Cardiac muscle cell (in vitro differentiated cells and primary cell): Measurements from ENCODE around the gene HDAC6. TPM values are rescaled to one million over a fixed set of nuclear protein-coding genes. Genes with fewer than 3 reads are reported as not detected.
"Not testable (repeated sequence)": the region's sequence is repeated elsewhere in the genome, so short reads cannot be mapped to it uniquely, and the experiment has no call there.

Experiments
- DNase-seq, 2 donors: peaks; one replicate each; pipeline versions ENCODE4 v3.0.0 to v3.0.0-alpha.2; 2010 to 2017; ENCODE audit warnings: low read depth in 1 of 2, low spot score in 1 of 2
- H3K27ac ChIP-seq: fragments of 200-600 bp; sonication (generic); 2 replicates; pipeline ENCODE4 v1.5.1; 2016
- H3K27me3 ChIP-seq: fragments of 200-600 bp; sonication (generic); 2 replicates; pipeline ENCODE4 v1.6.0; 2016; ENCODE audit warnings: control low read depth
- H3K36me3 ChIP-seq: fragments of 200-600 bp; sonication (generic); 2 replicates; pipeline ENCODE4 v1.5.1; 2016; ENCODE audit warnings: control low read depth
- H3K4me1 ChIP-seq: fragments of 200-600 bp; sonication (generic); 2 replicates; pipeline ENCODE4 v1.8.1; 2017; ENCODE audit warnings: low read depth, mild to moderate bottlenecking, mixed run types
- H3K4me3 ChIP-seq: fragments of 200-600 bp; sonication (generic); 2 replicates; pipeline ENCODE4 v1.5.1; 2016; ENCODE audit warnings: mild to moderate bottlenecking
- H3K9me3 ChIP-seq: fragments of 200-600 bp; sonication (generic); 2 replicates; pipeline ENCODE4 v1.5.1; 2017; ENCODE audit warnings: low read depth, mild to moderate bottlenecking, control low read depth
- CTCF ChIP-seq: IDR thresholded peaks from 2 replicates; pipeline ENCODE4 v1.5.1; 2012; ENCODE audit warnings: low read depth, mild to moderate bottlenecking, low read length
- polyA plus RNA-seq: library from polyadenylated mRNA; unstranded; fragments of >200 nt; fragmentation: Nextera tagmentation; extraction: Ambion mirVana; gene quantifications from 2 replicates; pipeline ENCODE4 v1.2.1, GENCODE V29; 2016
- total RNA-seq: library from RNA; depleted of rRNA; stranded (reverse); fragments of >200 nt; gene quantifications from 2 replicates; pipeline ENCODE4 v1.2.3, GENCODE V29; 2016

The HDAC6 gene
- total and polyA plus RNA-seq, 2 experiments from 2014 or later, result 114 to 162 TPM

DNA sequence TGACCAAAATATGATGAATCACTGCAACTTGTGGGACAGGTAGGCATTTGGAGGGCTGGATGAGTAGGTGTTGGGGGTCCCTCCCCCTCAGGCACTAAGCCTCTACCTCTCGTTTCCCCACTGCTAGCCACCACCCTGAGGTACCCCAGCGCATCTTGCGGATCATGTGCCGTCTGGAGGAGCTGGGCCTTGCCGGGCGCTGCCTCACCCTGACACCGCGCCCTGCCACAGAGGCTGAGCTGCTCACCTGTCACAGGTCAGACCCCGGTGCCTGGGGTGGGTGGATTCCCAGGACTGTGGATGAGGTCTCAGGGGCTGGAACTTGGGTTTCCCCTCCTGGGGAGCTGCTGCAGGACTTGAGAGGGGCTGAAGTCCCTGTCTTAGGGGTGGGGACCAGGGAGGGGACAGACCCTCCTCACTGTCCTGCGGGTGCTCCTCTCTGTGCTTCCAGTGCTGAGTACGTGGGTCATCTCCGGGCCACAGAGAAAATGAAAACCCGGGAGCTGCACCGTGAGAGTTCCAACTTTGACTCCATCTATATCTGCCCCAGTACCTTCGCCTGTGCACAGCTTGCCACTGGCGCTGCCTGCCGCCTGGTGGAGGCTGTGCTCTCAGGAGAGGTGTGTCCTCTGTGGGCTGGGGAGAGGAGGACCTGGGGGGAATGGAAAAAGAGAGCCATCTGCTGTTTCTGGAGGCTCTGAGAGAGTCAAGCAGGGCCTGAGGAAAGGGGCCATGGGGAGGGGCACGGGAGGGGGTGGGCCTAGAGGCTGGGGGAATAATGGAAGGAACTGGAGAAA is 14.3 kb downstream of the HDAC6 start:
- no peak for DNase-seq
- H3K27me3 ChIP-seq, result no peaks in the 10 kb centered on the region
- H3K9me3 ChIP-seq, result no peaks in the 10 kb centered on the region
- H3K27ac ChIP-seq, result no peak overlapping the region
- H3K4me3 ChIP-seq, result no peak overlapping the region
- no peaks in the 10 kb centered on the region for H3K4me1 ChIP-seq
- H3K36me3 ChIP-seq, result peaks cover 3% of the 10 kb centered on the region
- TF ChIP-seq CTCF, result no peak

DNA sequence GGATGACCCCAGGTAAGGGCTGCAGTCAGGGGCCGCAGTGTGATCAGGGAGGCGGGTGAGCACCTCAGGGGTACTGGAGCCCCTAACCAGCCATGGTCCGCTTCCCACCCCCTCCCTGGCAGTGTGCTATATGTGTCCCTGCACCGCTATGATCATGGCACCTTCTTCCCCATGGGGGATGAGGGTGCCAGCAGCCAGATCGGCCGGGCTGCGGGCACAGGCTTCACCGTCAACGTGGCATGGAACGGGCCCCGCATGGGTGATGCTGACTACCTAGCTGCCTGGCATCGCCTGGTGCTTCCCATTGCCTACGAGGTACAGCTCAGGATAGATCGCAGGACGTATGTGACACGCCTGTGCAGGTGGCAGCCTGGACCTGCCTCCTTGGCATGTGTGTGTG is 16.2 kb downstream of the HDAC6 start:
- Histone ChIP-seq H3K27me3 (no peaks in the 10 kb centered on the region), H3K27ac (no peak overlapping the region), H3K36me3 (no peaks in the 10 kb centered on the region), H3K4me3 (no peak overlapping the region), H3K9me3 (no peaks in the 10 kb centered on the region), H3K4me1 (no peaks in the 10 kb centered on the region)
- no peak for DNase-seq
- no peak for TF ChIP-seq CTCF

DNA sequence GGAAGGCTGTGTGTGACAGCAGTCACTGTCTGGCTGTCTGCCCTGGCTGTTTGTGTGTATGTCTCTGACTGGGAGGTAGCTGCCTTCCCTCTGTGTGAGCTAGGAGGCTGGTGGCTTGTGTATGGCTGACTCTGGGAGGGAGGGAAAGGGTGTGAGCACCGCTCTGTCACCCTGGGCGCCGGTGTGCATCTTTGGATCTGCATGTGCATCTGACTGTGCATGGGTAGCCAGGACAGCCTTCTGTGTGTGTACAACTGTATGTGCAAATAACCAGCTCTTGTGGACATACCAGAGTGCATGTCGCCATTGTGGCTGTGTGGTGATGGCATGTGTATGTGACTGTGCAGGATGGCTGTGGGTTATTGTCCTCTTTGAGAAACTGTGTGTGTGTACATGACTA is 17.0 kb downstream of the HDAC6 start:
- Histone ChIP-seq H3K27me3 (no peaks in the 10 kb centered on the region), H3K4me1 (no peaks in the 10 kb centered on the region), H3K9me3 (no peaks in the 10 kb centered on the region), H3K27ac (no peak overlapping the region), H3K36me3 (no peaks in the 10 kb centered on the region), H3K4me3 (no peak overlapping the region)
- no peak for TF ChIP-seq CTCF
- DNase-seq, result no peak

- not testable (repeated sequence) for H3K4me1 ChIP-seq, H3K36me3 ChIP-seq, H3K27me3 ChIP-seq, H3K27ac ChIP-seq, H3K9me3 ChIP-seq, H3K4me3 ChIP-seq, DNase-seq
These were observed 17.5 kb downstream of the HDAC6 start for GRCh38 chrX:48819394-48819793.

DNA sequence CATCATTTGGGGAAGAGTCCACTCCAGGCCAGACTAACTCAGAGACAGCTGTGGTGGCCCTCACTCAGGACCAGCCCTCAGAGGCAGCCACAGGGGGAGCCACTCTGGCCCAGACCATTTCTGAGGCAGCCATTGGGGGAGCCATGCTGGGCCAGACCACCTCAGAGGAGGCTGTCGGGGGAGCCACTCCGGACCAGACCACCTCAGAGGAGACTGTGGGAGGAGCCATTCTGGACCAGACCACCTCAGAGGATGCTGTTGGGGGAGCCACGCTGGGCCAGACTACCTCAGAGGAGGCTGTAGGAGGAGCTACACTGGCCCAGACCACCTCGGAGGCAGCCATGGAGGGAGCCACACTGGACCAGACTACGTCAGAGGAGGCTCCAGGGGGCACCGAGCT is 21.2 kb downstream of the HDAC6 start:
- no peak for TF ChIP-seq CTCF
- no peak overlapping the region for H3K4me3 ChIP-seq
- no peaks in the 10 kb centered on the region for H3K4me1 ChIP-seq
- no peaks in the 10 kb centered on the region for H3K9me3 ChIP-seq
- DNase-seq, result no peak
- H3K27ac ChIP-seq, result no peak overlapping the region
- H3K36me3 ChIP-seq, result no peaks in the 10 kb centered on the region
- no peaks in the 10 kb centered on the region for H3K27me3 ChIP-seq

DNA sequence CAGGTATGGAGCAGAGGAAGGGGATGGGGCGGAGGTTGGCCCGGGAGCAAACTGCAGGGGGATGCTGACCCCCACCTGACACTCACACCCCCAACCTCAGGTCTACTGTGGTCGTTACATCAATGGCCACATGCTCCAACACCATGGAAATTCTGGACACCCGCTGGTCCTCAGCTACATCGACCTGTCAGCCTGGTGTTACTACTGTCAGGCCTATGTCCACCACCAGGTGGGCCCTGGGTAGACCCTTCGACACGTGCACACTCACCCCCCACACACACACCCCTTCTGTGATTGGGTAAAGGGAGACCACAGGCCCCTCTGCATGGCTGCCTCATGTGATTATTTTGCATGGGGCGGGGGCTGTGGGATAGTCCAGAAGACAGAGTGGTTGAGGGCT is 22.2 kb downstream of the HDAC6 start:
- Histone ChIP-seq H3K36me3 (no peaks in the 10 kb centered on the region), H3K9me3 (no peaks in the 10 kb centered on the region), H3K27me3 (no peaks in the 10 kb centered on the region), H3K4me1 (no peaks in the 10 kb centered on the region), H3K4me3 (no peak overlapping the region), H3K27ac (no peak overlapping the region)
- DNase-seq, result no peak
- no peak for TF ChIP-seq CTCF
